Muscle of leg (tissue), 11 donors: ENCODE data around the gene CNKSR3. TPM values are rescaled to one million over a fixed set of nuclear protein-coding genes. Genes with fewer than 3 reads are reported as not detected.

Experiments
- DNase-seq: peaks from one replicate; pipeline ENCODE4 v3.0.0; 2013
- H3K27ac ChIP-seq: one replicate; pipeline ENCODE4 v1.5.1; 2013; ENCODE audit warnings: mild to moderate bottlenecking, low read length, control low read depth
- H3K27me3 ChIP-seq: one replicate; pipeline ENCODE4 v1.6.1; 2013; ENCODE audit warnings: low read length; ENCODE audit not compliant: control insufficient read depth, insufficient read depth
- H3K36me3 ChIP-seq: one replicate; pipeline ENCODE4 v1.6.1; 2013; ENCODE audit warnings: low read length; ENCODE audit not compliant: control insufficient read depth, insufficient read depth
- H3K4me1 ChIP-seq: one replicate; pipeline ENCODE4 v1.6.1; 2013; ENCODE audit warnings: low read length; ENCODE audit not compliant: control insufficient read depth, insufficient read depth
- H3K4me3 ChIP-seq: one replicate; pipeline ENCODE4 v1.5.1; 2013; ENCODE audit warnings: low read length, control low read depth
- H3K9me3 ChIP-seq: replicated peaks from 2 replicates; pipeline ENCODE4 v1.6.1; 2013; ENCODE audit warnings: low read depth, low read length; ENCODE audit not compliant: control insufficient read depth
- WGBS: methylation state at CpG from one replicate; pipeline ENCODE4 v1.1.5; 2013; ENCODE audit warnings: missing lambda C conversion rate; ENCODE audit not compliant: insufficient coverage; 5-methylcytosine and 5-hydroxymethylcytosine counted together
- polyA plus RNA-seq, 8 donors: library from polyadenylated mRNA; unstranded; fragments of 120-200 nt; gene quantifications; one replicate each; pipeline versions ENCODE4 v1.2.1 to v1.2.3, GENCODE V29; 2013; ENCODE audit warnings: inconsistent platforms in 1 of 8, low replicate concordance in 1 of 8; ENCODE audit not compliant: insufficient read length in 8 of 8, insufficient read depth in 1 of 8
- total RNA-seq: library from RNA; stranded (reverse); fragments of 120-200 nt; gene quantifications from one replicate; pipeline ENCODE4 v1.2.4, GENCODE V29; 2013

The CNKSR3 gene
- total and polyA plus RNA-seq, 9 donors = 11.6 to 22.1 (median 14.7) TPM

DNA sequence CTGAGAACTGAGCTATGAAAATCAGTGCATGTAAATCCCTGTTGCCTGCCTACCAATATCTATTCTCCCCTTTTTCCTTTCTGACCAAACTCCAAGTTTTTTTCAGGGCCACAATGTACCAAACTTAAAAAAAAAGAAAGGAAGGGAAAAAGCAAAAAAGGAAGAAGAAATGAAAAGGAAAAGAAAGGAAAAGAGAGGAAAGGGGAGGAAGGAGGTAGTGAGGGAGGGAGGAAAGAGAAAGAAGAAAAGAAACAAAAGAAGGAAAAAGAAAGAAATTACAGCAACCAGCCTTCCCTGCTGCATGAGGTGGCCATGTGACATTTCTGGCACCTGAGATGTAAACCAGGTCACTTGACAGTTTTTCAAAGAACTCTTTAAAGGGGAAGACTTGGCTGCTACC lies 4.4 kb downstream of the CNKSR3 start:
- Histone ChIP-seq H3K36me3 (peaks cover 2% of the 10 kb centered on the region), H3K4me1 (peaks cover 11% of the 10 kb centered on the region), H3K4me3 (no peak overlapping the region), H3K9me3 (no peaks in the 10 kb centered on the region), H3K27me3 (no peaks in the 10 kb centered on the region), H3K27ac (no peak overlapping the region)
- no peak for DNase-seq

DNA sequence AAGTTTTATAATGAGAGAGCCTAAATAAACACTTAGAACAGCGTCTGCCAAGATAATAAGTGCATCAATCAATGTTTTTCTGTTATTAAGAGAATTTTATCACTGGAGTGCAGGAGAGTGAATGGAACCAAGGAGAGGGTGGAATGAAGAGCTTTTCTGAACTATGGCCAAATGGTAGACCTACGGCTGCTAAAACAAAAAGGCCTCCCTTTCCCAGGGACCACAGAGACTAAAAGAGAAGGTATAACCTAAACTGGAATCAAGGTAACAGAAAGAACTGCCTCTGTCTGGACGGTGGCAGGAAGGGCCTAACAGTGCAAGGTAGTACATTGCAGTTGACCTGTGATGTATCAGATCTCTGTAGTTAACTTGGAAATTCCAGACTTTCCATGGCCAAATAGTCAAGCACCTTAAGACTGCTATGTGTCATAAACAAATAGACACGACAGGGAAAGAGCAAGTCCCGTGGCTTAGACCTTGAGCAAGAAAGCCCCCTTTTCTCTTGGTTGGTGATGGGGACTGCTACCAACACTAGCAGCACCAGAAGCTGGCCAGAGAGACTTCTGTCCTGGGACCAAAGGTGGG lies 5.5 kb downstream of the CNKSR3 start:
- no peak overlapping the region for H3K27ac ChIP-seq
- peaks cover 14% of the 10 kb centered on the region for H3K4me1 ChIP-seq
- no peaks in the 10 kb centered on the region for H3K27me3 ChIP-seq
- no peak overlapping the region for H3K4me3 ChIP-seq
- H3K36me3 ChIP-seq = peaks cover 2% of the 10 kb centered on the region
- no peak for DNase-seq
- H3K9me3 ChIP-seq = no peaks in the 10 kb centered on the region
- 100% methylated on average over 1 of the region's 5 CpGs for WGBS

DNA sequence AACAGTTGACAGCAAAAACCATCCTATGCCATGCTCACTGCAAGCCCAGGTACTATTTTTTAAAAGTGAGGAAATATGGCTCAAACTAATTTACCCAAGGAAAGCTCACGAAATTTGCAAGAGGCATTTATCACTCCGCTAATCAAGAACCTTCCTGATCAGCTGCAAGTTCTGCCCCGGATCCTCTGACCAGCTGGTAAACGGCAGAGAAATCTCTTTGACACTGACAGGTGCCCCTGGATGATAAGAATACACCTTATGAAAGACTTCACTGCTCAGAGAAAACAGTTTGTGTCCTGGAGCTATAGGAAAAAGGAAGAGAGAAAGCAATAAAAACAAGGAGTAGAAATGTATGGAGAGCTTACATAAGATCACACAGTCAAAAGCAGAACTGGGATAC lies 6.4 kb downstream of the CNKSR3 start:
- H3K4me3 ChIP-seq = no peak overlapping the region
- 54% methylated on average over 4 of the region's 4 CpGs for WGBS
- H3K4me1 ChIP-seq = peaks cover 19% of the 10 kb centered on the region
- no peak overlapping the region for H3K27ac ChIP-seq
- H3K9me3 ChIP-seq = no peaks in the 10 kb centered on the region
- H3K27me3 ChIP-seq = no peaks in the 10 kb centered on the region
- no peak for DNase-seq
- H3K36me3 ChIP-seq = peaks cover 2% of the 10 kb centered on the region

DNA sequence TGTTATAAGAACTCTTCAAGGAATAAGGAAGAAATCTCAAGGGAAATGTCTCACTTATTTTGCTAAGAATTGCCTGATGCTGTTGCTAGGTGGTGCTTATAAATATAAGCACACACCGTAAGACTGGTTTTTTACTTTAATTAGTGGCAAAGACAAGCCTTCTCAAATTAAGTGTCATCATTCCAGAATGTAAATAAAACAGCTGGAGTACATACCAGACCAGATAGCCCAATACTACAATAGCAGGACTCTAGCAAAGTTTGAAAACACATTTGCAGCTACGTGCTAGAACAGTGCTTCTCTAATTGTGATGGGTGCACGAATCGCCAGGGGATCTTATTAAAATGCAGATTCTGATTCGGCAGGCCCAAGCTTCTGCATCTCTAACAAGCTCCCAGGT lies 6.8 kb downstream of the CNKSR3 start:
- DNase-seq = no peak
- Histone ChIP-seq H3K36me3 (peaks cover 4% of the 10 kb centered on the region), H3K4me1 (peaks cover 20% of the 10 kb centered on the region), H3K27ac (no peak overlapping the region), H3K4me3 (no peak overlapping the region), H3K27me3 (no peaks in the 10 kb centered on the region), H3K9me3 (no peaks in the 10 kb centered on the region)
- 55% methylated on average over 4 of the region's 5 CpGs for WGBS

DNA sequence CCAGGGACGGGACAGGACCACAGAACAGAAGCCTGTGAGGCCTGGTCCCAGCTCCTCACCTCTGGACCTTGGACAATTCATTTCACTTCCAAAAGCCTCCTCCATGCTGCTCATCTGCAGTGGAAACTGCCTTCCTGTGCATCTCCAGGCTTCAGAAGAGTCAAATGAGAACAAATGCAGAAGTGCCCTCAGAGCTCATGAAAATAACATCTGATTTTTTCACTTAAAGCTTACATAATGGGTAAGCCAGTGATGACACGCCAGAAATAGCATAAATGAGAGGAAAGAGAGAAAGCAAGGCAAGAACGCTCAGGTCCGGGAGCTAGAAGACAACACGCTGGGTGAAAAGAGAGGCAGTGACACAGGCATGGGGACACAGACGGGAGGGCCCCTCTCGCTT lies 7.9 kb downstream of the CNKSR3 start:
- Histone ChIP-seq H3K4me3 (no peak overlapping the region), H3K36me3 (peaks cover 3% of the 10 kb centered on the region), H3K4me1 (peaks cover 15% of the 10 kb centered on the region), H3K9me3 (no peaks in the 10 kb centered on the region), H3K27me3 (no peaks in the 10 kb centered on the region), H3K27ac (no peak overlapping the region)
- no peak for DNase-seq
- WGBS = 58% methylated on average over 6 of the region's 7 CpGs

DNA sequence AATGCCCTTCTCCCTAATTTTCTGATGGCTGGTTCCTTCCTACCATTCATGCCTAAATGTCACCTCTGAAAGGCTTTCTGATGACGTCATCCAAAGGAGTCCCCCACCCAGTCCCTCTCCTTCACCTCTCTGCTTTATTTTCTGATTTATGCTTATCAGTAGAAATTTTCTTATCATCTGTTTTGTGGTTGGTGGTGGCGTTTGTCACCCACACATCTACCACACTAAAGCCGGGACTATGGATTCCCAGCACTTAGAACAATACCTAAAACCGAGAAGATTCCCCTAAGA lies 9.0 kb downstream of the CNKSR3 start:
- no CpG with 5 or more reads among the region's 4 CpGs for WGBS
- no peaks in the 10 kb centered on the region for H3K9me3 ChIP-seq
- no peaks in the 10 kb centered on the region for H3K27me3 ChIP-seq
- no peak for DNase-seq
- H3K36me3 ChIP-seq = peaks cover 3% of the 10 kb centered on the region
- peaks cover 15% of the 10 kb centered on the region for H3K4me1 ChIP-seq
- H3K27ac ChIP-seq = no peak overlapping the region
- H3K4me3 ChIP-seq = no peak overlapping the region

DNA sequence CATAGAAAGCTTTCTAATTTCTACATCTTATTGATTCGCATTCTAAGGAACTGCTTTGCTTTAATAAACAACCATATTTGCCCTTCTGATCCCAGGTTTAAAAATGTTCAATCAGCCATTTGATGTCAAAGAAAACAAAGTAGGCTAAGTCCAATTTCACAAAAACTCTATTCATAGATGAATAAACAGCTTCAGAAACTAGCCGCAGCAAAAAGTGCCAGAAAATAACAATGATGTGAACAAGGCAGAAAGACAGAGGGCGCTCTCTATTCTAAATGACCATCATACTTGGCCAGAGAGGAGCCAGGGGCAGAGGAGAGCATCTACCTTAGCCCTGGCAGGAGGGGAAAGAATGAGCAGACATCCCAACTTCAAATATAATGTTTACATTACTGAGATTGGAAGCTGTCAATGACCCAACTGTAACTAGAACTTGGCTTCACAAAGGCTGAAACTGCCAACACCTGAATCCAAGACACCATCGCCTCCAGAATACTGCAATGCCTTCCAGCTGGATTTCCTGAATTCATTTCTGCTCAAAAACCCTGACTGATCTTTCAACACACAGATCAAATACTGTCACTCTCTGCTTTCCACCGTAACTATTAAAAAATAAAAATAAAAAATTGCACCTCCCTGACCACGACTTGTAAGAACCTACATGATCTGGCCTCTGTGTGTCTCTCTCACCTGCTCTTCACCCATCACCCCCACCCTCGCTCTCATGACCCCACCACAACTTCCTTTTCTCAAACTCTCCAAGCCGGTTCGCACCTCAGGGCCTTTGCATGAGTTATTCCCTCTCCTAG lies 9.5 kb downstream of the CNKSR3 start:
- no peaks in the 10 kb centered on the region for H3K27me3 ChIP-seq
- peaks cover 15% of the 10 kb centered on the region for H3K4me1 ChIP-seq
- no peak overlapping the region for H3K4me3 ChIP-seq
- no peak overlapping the region for H3K27ac ChIP-seq
- 73% methylated on average over 6 of the region's 9 CpGs for WGBS
- H3K36me3 ChIP-seq = peaks cover 5% of the 10 kb centered on the region
- H3K9me3 ChIP-seq = no peaks in the 10 kb centered on the region
- peak; percentile 73 for DNase-seq

DNA sequence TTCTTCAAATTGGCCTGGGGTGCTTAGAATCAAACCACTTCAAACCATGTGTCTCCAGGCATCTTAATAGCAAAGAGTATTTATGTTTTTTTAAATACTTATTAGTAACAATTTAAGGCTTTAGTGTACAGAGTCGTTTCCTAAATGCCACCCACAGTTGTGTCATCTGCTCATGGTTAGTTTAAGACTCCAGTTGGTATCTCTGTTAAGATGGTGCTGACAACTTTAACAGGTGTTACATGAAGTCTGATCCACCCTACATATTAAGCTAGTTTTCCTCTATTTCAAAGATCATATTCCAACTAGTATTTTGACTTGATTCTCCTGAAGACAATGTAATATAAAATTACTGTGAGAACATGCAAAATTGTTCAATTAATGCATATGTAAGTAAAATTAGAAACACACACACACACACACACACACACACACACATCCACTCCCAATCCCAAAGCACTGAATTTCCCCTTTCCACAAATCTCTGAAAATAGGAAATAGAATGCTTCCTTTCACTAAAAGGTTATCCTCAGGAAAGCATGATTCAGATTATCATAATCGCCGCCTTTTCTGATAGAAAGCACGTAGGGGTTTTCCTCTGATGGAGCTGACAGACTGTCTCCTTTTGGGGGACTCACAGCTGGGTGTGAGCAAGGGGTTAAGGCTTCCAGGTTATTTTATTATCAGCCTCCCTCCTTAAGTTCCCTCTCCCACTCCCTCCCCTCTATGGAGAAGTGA lies 10.5 kb downstream of the CNKSR3 start:
- peak; percentile 53 for DNase-seq
- Histone ChIP-seq H3K27ac (no peak overlapping the region), H3K4me1 (peaks cover 15% of the 10 kb centered on the region), H3K4me3 (no peak overlapping the region), H3K27me3 (no peaks in the 10 kb centered on the region), H3K36me3 (peaks cover 5% of the 10 kb centered on the region), H3K9me3 (no peaks in the 10 kb centered on the region)
- no CpG with 5 or more reads among the region's 4 CpGs for WGBS

DNA sequence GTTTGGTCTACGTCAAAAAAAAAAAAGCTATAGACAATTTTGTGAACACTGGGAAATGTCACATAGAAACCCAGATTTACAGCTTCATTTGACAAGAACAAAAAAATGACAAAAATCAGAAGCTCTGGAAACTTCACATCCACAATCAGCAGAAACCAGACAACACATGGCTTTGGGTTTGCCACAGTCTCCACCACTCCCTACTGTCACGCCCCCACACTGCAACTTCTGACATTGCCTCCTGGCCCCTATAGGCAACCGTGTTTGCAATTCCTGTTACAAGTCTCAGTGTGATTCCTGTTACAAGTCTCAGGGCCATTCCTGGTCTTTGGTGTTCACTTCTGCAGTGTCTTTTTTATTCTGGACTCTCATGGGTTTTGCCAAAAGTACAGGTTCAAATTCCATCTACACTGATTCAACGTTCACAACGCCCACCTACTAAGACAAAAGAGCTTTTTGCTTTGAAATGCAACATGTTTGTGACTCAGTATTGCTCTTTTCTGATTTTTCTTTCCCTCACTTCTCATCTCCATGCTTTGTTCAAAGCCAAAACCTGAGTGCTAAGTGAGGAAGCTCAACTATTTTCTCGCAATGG lies 12.0 kb downstream of the CNKSR3 start:
- H3K27ac ChIP-seq = no peak overlapping the region
- no peaks in the 10 kb centered on the region for H3K9me3 ChIP-seq
- WGBS = 93% methylated on average over 3 of the region's 6 CpGs
- peaks cover 11% of the 10 kb centered on the region for H3K4me1 ChIP-seq
- H3K4me3 ChIP-seq = no peak overlapping the region
- peaks cover 5% of the 10 kb centered on the region for H3K36me3 ChIP-seq
- DNase-seq = no peak
- no peaks in the 10 kb centered on the region for H3K27me3 ChIP-seq

DNA sequence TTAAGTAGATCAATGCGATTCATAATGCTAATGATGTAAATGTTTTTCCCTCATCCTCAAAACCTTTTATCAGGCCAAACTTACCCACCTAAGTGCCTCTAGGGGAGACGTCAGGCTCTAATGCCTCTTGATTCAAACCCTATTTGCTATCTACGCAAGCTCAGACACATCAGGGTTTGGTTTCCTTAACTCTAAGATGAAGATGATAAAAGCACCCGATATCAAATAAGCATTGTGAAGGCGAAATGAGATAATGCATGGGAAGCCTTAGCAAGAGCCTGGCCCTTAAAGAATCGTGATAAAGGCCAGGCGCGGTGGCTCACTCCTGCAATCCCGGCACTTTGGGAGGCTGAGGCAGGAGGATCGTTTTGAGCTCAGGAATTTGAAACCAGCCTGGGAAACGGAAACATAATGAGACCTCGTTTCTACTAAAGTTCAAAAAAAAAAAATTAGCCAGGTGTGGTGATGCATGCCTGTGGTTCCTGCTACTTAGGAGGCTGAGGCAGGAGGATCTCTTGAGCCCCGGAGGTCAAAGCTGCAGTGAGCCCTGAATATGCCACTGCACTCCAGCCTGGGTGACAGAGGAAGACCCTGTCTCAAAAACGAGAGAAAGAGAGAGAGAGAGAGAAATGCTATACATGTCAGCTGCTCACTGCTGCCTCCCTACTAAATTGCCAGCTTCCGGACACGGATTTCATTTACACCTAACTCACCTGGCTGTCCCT lies 13.5 kb downstream of the CNKSR3 start:
- H3K9me3 ChIP-seq = no peaks in the 10 kb centered on the region
- H3K36me3 ChIP-seq = peaks cover 5% of the 10 kb centered on the region
- no peak for DNase-seq
- H3K4me1 ChIP-seq = peaks cover 11% of the 10 kb centered on the region
- no peak overlapping the region for H3K27ac ChIP-seq
- no peaks in the 10 kb centered on the region for H3K27me3 ChIP-seq
- 93% methylated on average over 9 of the region's 16 CpGs for WGBS
- no peak overlapping the region for H3K4me3 ChIP-seq
